ENCODE results near the gene SLC31A2. TPM values are rescaled to one million over a fixed set of nuclear protein-coding genes. Genes with fewer than 3 reads are reported as not detected.

SLC31A2 gene
- total RNA-seq, 2 donors from 2014 or later, result 16.3 to 23.7 TPM

DNA sequence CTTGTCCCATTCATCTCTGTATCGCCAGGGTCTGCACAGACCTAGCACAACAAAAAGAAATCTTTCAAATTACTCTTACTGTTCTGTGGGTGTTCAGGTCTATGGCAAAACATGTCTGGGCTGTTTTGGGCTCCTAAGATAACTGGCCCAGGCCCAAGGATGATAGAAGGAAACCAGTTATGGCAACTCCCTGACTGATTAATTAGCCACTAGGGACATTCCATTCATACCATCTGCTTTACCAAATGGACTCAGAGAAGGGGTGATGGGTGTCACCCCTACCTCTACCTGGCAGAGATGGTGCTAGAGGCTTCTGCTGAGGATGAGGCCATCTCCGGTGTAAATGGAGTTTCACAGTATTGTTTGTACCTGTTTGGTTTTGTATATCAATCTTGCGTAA lies 1.9 kb downstream of the SLC31A2 start:
- TF ChIP-seq POLR2A (IDR thresholded peaks at IDR 0.05), result no peak
- TF ChIP-seq CTCF (IDR thresholded peaks at IDR 0.05), result no peak
- Histone ChIP-seq H3K4me1 (peaks cover 33% of the 10 kb centered on the region), H3K36me3 (replicated peaks in 1 of 2; ENCODE audit: insufficient read depth in 1 of 2, low read depth in 2 of 2) (no peaks in the 10 kb centered on the region), H3K4me3 (no peak overlapping the region), H3K27me3 (no peaks in the 10 kb centered on the region), H3K27ac (no peak overlapping the region), H3K9me3 (no peaks in the 10 kb centered on the region)
- intact Hi-C loops (cut with DNase I), result no loop called here
- DNase-seq (no peak), ATAC-seq (no peak)
- 84 to 85% methylated on average over 3 of the region's 3 CpGs for WGBS, 2 donors

GRCh38 chr9:113153599-113153998 lies 2.8 kb downstream of the SLC31A2 start:
- no peak for DNase-seq
- no peak for ATAC-seq
- H3K27ac ChIP-seq, result no peak overlapping the region
- intact Hi-C loops (cut with DNase I), result no loop called here
- WGBS, 2 donors, result 73 to 76% methylated on average over 6 of the region's 6 CpGs
- H3K36me3 ChIP-seq (replicated peaks in 1 of 2; ENCODE audit: insufficient read depth in 1 of 2, low read depth in 2 of 2), result no peaks in the 10 kb centered on the region
- TF ChIP-seq POLR2A (IDR thresholded peaks at IDR 0.05) (no peak), CTCF (IDR thresholded peaks at IDR 0.05) (no peak)
- no peaks in the 10 kb centered on the region for H3K9me3 ChIP-seq
- H3K4me3 ChIP-seq, result no peak overlapping the region
- H3K4me1 ChIP-seq, result peaks cover 33% of the 10 kb centered on the region
- no peaks in the 10 kb centered on the region for H3K27me3 ChIP-seq

- DNase-seq (peak in 3 of 4 donors; percentile 16 to 38 (median 22)), ATAC-seq (no peak)
- 63 to 78% methylated on average over 6 of the region's 6 CpGs for WGBS, 2 donors
- intact Hi-C loops (cut with DNase I), result no loop called here
- Histone ChIP-seq H3K4me3 (no peak overlapping the region), H3K27me3 (no peaks in the 10 kb centered on the region), H3K4me1 (peaks cover 33% of the 10 kb centered on the region), H3K36me3 (replicated peaks in 1 of 2; ENCODE audit: insufficient read depth in 1 of 2, low read depth in 2 of 2) (peaks cover 0 to under 1% of the 10 kb centered on the region in 2 donors), H3K27ac (no peak overlapping the region), H3K9me3 (no peaks in the 10 kb centered on the region)
- no peak for TF ChIP-seq CTCF (IDR thresholded peaks at IDR 0.05)
- no peak for TF ChIP-seq POLR2A (IDR thresholded peaks at IDR 0.05)
Measured at GRCh38 chr9:113154471-113154870, 3.7 kb downstream of the SLC31A2 start.

GRCh38 chr9:113154946-113155345 lies 4.1 kb downstream of the SLC31A2 start:
- H3K36me3 ChIP-seq (replicated peaks in 1 of 2; ENCODE audit: insufficient read depth in 1 of 2, low read depth in 2 of 2), result peaks cover 0 to 4% of the 10 kb centered on the region in 2 donors
- no peak overlapping the region for H3K4me3 ChIP-seq
- ATAC-seq, result no peak
- 38 to 45% methylated on average over 2 of the region's 2 CpGs for WGBS, 2 donors
- peaks cover 33% of the 10 kb centered on the region for H3K4me1 ChIP-seq
- no peaks in the 10 kb centered on the region for H3K27me3 ChIP-seq
- no peak for DNase-seq
- intact Hi-C loops (cut with DNase I), result no loop called here
- no peak for TF ChIP-seq POLR2A (IDR thresholded peaks at IDR 0.05)
- no peak for TF ChIP-seq CTCF (IDR thresholded peaks at IDR 0.05)
- H3K27ac ChIP-seq, result peak overlapping the region in 1 of 4 donors; percentile 9
- H3K9me3 ChIP-seq, result no peaks in the 10 kb centered on the region

- no peak for ATAC-seq
- no peaks in the 10 kb centered on the region for H3K9me3 ChIP-seq
- WGBS, 2 donors, result 41 to 69% methylated on average over 7 of the region's 7 CpGs
- peak in 1 of 4 donors; percentile 52 for DNase-seq
- intact Hi-C loops (cut with DNase I), result no loop called here
- H3K27me3 ChIP-seq, result no peaks in the 10 kb centered on the region
- H3K4me3 ChIP-seq, result no peak overlapping the region
- no peak for TF ChIP-seq CTCF (IDR thresholded peaks at IDR 0.05)
- no peak for TF ChIP-seq POLR2A (IDR thresholded peaks at IDR 0.05)
- H3K27ac ChIP-seq, result no peak overlapping the region
- H3K36me3 ChIP-seq (replicated peaks in 1 of 2; ENCODE audit: insufficient read depth in 1 of 2, low read depth in 2 of 2), result peaks cover 0 to 4% of the 10 kb centered on the region in 2 donors
- H3K4me1 ChIP-seq, result peaks cover 33% of the 10 kb centered on the region
Measured at GRCh38 chr9:113155911-113156588, 5.2 kb downstream of the SLC31A2 start.

All from body of pancreas (tissue), 4 donors.